Measurements from ENCODE around the gene RALGAPA2. TPM values are rescaled to one million over a fixed set of nuclear protein-coding genes. Genes with fewer than 3 reads are reported as not detected.
A peak's percentile ranks its signal among the peaks of the same experiment; 100 is the strongest.

Gene RALGAPA2
- total RNA-seq, 1 donor from 2014 or later = 15.2 TPM

DNA sequence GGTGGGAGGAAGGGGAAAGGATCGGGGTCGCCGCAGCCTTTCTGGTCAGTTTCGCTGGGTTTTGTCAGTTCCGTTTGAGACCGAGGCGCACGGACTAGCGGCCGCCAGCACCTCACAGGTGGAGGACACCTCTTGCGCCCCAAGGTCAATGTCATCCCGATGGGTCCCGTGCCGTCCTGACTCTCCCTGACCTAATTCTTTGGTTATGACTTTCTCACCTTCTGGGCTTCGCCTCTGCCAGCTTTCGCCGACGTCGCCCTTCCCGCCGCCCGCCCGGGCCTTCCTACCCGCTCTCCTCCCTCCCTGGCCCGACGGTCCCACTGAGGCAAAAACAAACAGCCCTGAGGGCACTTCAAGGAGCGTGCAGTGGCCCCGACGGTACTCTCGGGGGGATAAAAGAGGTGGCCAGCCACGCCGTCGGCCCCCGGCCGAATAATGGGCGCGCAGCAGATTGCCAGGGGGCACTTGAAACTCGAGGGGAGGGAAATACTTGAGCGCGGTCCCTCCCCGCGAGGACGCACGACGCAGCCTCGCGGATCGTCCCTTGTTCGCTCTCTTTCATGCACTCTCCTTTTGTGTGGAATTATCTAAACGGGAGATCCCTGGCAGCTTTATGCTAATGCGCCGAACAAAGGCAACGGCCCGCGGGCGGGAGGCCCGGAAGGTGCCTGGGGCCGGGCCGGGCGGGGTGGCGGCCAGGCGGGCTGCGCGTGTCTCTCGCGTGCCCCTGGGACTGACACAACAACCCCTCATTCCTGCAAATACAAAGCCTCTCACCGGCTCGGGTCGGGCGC is 348.4 kb downstream of the RALGAPA2 start:
- Mint-ChIP-seq H3K9me3 (ENCODE audit: unreplicated experiment) (no peaks in the 10 kb centered on the region), H3K27me3 (ENCODE audit: unreplicated experiment) (peaks cover 74% of the 10 kb centered on the region), H3K36me3 (ENCODE audit: unreplicated experiment) (no peaks in the 10 kb centered on the region), H3K4me3 (ENCODE audit: unreplicated experiment) (no peak overlapping the region), H3K27ac (ENCODE audit: unreplicated experiment) (no peak overlapping the region), H3K4me1 (ENCODE audit: unreplicated experiment) (peaks cover 11% of the 10 kb centered on the region)
- TF ChIP-seq, protein P1, sequence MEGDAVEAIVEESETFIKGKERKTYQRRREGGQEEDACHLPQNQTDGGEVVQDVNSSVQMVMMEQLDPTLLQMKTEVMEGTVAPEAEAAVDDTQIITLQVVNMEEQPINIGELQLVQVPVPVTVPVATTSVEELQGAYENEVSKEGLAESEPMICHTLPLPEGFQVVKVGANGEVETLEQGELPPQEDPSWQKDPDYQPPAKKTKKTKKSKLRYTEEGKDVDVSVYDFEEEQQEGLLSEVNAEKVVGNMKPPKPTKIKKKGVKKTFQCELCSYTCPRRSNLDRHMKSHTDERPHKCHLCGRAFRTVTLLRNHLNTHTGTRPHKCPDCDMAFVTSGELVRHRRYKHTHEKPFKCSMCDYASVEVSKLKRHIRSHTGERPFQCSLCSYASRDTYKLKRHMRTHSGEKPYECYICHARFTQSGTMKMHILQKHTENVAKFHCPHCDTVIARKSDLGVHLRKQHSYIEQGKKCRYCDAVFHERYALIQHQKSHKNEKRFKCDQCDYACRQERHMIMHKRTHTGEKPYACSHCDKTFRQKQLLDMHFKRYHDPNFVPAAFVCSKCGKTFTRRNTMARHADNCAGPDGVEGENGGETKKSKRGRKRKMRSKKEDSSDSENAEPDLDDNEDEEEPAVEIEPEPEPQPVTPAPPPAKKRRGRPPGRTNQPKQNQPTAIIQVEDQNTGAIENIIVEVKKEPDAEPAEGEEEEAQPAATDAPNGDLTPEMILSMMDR (IDR thresholded peaks at IDR 0.05) = no peak
- peak; percentile 84 for DNase-seq (ENCODE audit: extremely low spot score, unreplicated experiment)

DNA sequence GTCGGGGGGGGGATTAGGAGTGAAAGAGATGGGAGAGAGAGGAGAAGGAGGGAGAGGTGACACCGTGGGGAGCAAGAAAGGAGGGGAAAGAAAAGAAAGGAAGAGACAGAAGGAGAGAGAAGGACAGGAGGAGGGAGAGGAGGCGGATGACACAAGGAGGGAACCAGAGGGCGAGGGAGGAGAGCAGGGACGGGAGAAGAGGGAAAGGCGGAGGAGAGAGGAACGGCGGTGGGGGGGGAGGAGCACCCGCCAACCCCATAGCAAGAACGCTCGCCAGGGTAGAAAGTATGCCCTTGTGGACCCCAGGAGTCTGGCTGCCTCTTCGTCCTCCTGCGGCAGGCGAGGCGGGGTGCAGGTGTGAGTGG is 349.0 kb downstream of the RALGAPA2 start:
- TF ChIP-seq, protein P1 (IDR thresholded peaks at IDR 0.05) = no peak
- H3K4me3 Mint-ChIP-seq (ENCODE audit: unreplicated experiment) = no peak overlapping the region
- H3K4me1 Mint-ChIP-seq (ENCODE audit: unreplicated experiment) = peaks cover 11% of the 10 kb centered on the region
- H3K36me3 Mint-ChIP-seq (ENCODE audit: unreplicated experiment) = no peaks in the 10 kb centered on the region
- peaks cover 78% of the 10 kb centered on the region for H3K27me3 Mint-ChIP-seq (ENCODE audit: unreplicated experiment)
- no peak for DNase-seq (ENCODE audit: extremely low spot score, unreplicated experiment)
- H3K27ac Mint-ChIP-seq (ENCODE audit: unreplicated experiment) = no peak overlapping the region
- no peaks in the 10 kb centered on the region for H3K9me3 Mint-ChIP-seq (ENCODE audit: unreplicated experiment)

DNA sequence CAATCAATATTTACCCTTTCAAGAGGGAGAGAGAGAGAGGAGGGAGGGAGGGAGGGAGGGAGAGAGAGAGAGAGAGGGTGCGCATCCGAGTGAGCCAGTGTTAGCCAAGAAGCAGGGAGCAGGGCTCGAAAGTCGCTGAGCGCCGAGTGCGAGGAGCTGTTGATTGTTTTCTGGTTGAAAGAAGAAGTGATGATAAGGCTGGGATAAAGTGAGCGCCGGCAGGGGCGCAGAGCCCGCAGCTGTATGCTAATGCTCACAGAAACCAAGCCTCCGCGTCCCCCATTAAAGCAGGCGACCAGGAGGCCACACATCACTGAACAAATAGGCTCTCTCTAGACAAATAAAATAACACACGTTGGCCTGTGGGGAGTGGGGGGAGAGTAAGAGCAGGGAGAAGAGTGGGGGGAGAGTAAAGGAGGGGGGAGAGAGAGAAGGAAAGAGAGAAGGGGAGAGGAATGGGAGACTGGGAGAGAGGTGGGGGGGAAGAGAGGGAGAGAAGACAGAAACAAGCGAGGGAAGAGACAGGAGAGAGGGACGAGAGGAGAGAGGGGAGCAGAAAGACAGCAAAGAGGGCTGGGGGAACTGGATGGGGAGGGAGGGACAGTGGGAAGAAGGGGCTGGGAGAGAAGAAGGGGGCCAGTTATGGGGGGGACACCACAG is 349.5 kb downstream of the RALGAPA2 start:
- Mint-ChIP-seq H3K27ac (ENCODE audit: unreplicated experiment) (no peak overlapping the region), H3K4me1 (ENCODE audit: unreplicated experiment) (peaks cover 11% of the 10 kb centered on the region)

DNA sequence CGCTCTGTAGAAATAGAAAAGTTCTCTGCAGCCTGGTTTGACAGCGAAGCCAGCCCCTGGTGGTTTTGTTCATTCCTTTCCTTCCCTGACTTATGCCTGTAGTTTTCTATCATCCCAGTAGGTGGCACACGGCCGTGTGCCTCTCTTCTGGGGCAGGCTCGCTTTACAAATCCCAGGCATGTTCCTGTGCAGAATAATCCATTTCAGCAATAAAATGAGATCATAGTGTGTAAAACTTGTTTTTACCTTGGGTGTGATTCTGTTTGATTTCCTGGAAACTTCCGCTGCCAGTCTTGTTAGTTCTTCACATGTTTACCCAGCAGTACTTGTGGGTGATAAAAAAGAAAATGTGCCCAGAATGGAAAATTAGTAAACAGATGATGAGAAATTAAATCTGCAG is 352.0 kb downstream of the RALGAPA2 start:
- TF ChIP-seq, protein P1 (IDR thresholded peaks at IDR 0.05) = peak; percentile 87
- Mint-ChIP-seq H3K36me3 (ENCODE audit: unreplicated experiment) (no peaks in the 10 kb centered on the region), H3K27me3 (ENCODE audit: unreplicated experiment) (peaks cover 60% of the 10 kb centered on the region), H3K4me3 (ENCODE audit: unreplicated experiment) (no peak overlapping the region), H3K9me3 (ENCODE audit: unreplicated experiment) (no peaks in the 10 kb centered on the region), H3K4me1 (ENCODE audit: unreplicated experiment) (peaks cover 7% of the 10 kb centered on the region), H3K27ac (ENCODE audit: unreplicated experiment) (no peak overlapping the region)
- no peak for DNase-seq (ENCODE audit: extremely low spot score, unreplicated experiment)

More for the DNA sequence above, 349.5 kb downstream of the RALGAPA2 start:
- peaks cover 78% of the 10 kb centered on the region for H3K27me3 Mint-ChIP-seq (ENCODE audit: unreplicated experiment)
- DNase-seq (ENCODE audit: extremely low spot score, unreplicated experiment) = no peak
- H3K9me3 Mint-ChIP-seq (ENCODE audit: unreplicated experiment) = no peaks in the 10 kb centered on the region
- H3K36me3 Mint-ChIP-seq (ENCODE audit: unreplicated experiment) = no peaks in the 10 kb centered on the region
- TF ChIP-seq, protein P1 (IDR thresholded peaks at IDR 0.05) = no peak
- no peak overlapping the region for H3K4me3 Mint-ChIP-seq (ENCODE audit: unreplicated experiment)

DNA sequence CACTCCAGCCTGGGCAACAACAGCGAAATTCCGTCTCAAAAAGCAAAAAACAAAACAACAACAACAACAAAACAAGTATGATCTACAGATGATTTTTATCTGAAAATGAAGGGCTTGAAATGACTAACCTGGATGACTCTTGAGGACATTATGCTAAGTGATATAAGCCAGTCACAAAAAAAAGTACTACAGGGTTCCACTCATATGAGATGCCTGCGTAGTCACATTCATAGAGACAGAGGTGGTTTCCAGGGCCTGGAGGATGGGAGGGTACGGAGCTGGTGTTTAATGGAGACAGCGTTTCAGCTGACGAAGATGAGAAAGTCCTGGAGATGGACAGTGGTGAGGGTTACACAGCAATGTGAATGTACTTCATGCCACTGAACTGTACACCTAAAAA is 352.8 kb downstream of the RALGAPA2 start:
- Mint-ChIP-seq H3K36me3 (ENCODE audit: unreplicated experiment) (no peaks in the 10 kb centered on the region), H3K4me3 (ENCODE audit: unreplicated experiment) (no peak overlapping the region), H3K9me3 (ENCODE audit: unreplicated experiment) (no peaks in the 10 kb centered on the region), H3K27me3 (ENCODE audit: unreplicated experiment) (peaks cover 52% of the 10 kb centered on the region), H3K27ac (ENCODE audit: unreplicated experiment) (no peak overlapping the region), H3K4me1 (ENCODE audit: unreplicated experiment) (peaks cover 7% of the 10 kb centered on the region)
- TF ChIP-seq, protein P1 (IDR thresholded peaks at IDR 0.05) = no peak
- no peak for DNase-seq (ENCODE audit: extremely low spot score, unreplicated experiment)

Data from osteocyte (in vitro differentiated cells).